ENCODE results near the gene EREG.
"Not testable (repeated sequence)": the region's sequence is repeated elsewhere in the genome, so short reads cannot be mapped to it uniquely, and the experiment has no call there.

Gene EREG

DNA sequence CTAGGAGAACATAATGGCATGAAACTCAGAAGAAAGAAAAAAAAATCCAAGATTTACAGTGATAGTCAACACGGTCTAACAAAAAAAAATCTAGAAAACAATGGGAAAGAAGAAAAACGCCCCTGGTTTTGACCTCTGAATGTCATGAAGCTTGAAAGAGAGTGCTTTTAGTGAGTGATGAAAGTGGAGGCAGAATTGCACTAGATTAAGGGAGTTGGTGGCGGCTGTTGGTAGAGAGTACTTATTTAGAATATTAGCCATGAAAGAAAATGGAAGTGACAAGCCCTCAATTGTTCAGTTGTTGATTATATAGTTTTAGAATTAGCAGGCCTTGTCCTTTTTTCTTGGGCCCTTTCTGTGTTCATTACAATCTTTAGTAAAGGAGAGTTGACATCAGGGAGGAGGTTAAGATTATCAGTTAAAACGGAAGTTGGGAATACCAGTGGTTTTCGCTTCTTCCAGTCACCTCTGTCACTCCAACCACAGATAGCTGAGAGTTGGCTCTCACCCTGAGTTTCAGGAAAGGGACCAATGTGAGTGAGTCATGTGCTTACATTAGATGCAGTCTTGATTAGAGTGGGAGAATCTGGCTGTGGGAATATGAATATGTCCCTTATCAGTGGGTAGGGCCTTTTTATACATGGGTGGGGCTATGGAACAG, 29.7 kb downstream of the EREG start:
- no peak for DNase-seq (ENCODE audit: low read depth)
- TF ChIP-seq, protein P1, sequence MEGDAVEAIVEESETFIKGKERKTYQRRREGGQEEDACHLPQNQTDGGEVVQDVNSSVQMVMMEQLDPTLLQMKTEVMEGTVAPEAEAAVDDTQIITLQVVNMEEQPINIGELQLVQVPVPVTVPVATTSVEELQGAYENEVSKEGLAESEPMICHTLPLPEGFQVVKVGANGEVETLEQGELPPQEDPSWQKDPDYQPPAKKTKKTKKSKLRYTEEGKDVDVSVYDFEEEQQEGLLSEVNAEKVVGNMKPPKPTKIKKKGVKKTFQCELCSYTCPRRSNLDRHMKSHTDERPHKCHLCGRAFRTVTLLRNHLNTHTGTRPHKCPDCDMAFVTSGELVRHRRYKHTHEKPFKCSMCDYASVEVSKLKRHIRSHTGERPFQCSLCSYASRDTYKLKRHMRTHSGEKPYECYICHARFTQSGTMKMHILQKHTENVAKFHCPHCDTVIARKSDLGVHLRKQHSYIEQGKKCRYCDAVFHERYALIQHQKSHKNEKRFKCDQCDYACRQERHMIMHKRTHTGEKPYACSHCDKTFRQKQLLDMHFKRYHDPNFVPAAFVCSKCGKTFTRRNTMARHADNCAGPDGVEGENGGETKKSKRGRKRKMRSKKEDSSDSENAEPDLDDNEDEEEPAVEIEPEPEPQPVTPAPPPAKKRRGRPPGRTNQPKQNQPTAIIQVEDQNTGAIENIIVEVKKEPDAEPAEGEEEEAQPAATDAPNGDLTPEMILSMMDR (conservative IDR thresholded peaks at IDR 0.05; ENCODE audit: low read depth, low read length): no peak

DNA sequence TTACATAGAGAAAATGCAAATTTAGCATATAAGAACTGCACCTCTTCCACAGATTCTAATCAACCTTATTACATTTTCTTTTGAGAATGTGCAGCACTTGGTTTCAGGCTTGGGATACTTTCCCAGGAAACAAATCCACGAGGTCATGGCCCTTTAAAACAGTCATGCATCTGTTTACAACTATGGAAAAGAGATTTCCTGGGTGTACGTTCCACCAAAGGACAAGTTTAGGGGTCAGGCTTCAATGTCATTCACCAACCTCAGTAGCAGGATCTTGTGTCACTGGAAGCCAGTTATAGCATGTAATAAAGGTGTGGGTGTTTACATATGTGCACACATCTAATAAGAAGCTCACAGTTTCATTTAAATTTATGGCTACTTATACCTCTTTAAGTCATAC, 30.7 kb downstream of the EREG start:
- no peak for DNase-seq (ENCODE audit: low read depth)
- TF ChIP-seq, protein P1 (conservative IDR thresholded peaks at IDR 0.05; ENCODE audit: low read depth, low read length): no peak
- no peak overlapping the region for H3K4me3 ChIP-seq (ENCODE audit: low read length)

More for the DNA sequence above, 29.7 kb downstream of the EREG start:
- no peak overlapping the region for H3K4me3 ChIP-seq (ENCODE audit: low read length)

DNA sequence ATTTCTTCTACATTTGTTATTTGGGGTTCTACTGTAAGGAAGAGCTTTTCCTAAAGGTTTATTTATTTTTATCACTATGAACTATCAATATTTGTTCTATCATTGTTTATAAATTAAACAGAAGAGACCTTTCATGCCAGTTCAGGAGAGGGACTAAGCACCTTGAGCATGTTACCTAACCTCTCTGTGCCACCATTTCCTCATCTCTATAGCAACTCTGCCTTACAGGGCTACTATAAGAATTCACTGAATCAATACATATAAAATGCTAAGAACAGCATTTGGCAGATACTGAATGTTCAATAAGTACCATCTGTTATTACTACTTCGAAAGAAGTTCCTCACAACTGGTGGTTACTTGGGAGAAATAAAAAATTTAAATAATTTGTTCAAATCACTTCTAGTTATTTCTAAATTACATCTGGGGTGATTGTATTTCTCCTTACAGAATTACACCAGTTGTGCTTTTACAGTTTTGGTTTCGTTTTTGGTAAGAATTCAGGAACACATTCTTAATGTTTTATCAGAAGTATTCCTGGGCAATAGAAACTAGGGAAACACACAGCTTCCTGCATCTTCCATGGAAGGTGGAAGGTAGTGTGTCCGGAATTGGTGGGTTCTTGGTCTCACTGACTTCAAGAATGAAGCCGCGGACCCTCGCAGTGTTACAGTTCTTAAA, 32.9 kb downstream of the EREG start:
- H3K4me3 ChIP-seq (ENCODE audit: low read length): no peak overlapping the region
- TF ChIP-seq, protein P1 (conservative IDR thresholded peaks at IDR 0.05; ENCODE audit: low read depth, low read length): no peak
- DNase-seq (ENCODE audit: low read depth): no peak

DNA sequence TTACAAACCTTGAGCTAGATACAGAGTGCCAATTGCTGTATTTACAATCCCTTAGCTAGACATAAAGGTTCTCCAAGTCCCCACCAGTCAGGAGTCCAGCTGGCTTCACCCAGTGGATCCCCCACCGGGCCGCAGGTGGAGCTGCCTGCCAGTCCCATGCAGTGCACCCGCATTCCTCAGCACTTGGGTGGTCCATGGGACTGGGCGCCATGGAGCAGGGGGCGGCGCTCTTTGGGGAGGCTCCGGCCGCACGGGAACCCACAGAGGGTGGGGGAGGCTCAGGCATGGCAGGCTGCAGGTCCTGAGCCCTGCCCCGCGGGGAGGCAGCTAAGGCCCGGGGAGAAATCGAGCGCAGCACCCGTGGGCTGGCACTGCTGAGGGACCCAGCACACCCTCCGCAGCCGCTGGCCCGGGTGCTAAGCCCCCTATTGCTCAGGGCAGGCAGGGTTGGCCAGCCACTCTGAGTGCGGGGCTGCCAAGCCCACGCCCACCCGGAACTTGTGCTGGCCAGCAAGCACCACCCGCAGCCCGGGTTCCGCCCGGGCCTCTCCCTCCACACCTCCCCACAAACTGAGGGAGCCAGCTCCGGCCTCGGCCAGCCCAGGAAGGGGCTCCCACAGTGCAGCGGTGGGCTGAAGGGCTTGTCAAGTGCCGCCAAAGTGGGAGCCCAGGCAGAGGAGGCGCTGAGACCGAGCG, 34.1 kb downstream of the EREG start:
- H3K4me3 ChIP-seq (ENCODE audit: low read length); DNase-seq (ENCODE audit: low read depth): not testable (repeated sequence)

DNA sequence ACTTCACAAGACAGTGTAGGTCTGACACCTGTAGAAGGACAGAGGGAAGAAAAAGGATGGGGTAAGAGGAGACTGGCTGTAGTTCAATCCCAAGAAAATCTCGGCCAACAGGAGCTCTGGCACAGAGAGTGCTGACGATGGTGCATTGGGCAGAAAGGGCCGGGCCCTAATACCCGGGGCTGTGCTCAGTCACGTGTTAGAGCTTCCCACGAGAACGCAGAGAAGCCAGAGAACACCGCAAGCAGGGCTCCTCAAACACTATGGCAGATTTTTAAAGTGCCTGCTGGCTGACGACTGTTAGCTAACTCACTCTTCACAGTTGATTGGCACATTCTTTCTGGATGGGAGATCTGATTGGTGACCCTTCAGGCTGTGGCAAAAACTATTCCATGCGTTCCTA, 35.5 kb downstream of the EREG start:
- H3K4me3 ChIP-seq (ENCODE audit: low read length): no peak overlapping the region
- no peak for DNase-seq (ENCODE audit: low read depth)
- TF ChIP-seq, protein P1 (conservative IDR thresholded peaks at IDR 0.05; ENCODE audit: low read depth, low read length): no peak

DNA sequence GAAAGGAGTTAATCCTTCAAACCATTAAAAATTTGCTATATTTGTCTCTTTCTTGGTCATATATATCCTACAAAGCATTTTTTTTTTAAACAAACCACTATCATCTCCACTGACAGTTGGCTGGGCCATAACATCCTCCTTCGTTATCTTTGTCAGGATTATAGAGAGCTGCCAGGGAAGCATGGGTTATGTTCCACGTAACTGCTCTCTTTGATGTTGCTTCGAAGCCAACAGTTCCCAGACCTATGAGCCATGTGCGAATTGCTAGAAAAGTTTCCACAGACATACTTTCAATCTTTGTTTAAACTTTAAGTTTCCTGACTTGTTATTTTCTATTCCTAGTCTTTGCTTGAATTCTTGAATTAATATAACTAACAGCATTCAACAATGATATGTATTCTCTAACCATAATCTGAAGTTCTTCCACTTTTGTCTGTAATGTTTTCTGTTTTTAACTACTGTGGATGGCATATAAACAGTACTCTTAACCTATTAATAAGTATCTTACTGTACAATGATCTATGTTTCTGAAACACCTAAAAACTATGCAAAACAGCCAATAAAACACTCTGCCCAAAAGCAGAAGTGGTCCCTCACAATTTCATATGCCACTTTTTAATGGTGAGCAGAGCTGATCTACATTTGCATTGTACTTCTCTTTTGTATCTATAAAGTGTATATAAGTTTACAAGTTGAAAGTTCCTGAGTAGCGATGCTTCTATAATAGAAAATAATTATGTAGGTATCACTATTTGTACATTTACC, 37.9 kb downstream of the EREG start:
- DNase-seq (ENCODE audit: low read depth): no peak
- no peak overlapping the region for H3K4me3 ChIP-seq (ENCODE audit: low read length)
- TF ChIP-seq, protein P1 (conservative IDR thresholded peaks at IDR 0.05; ENCODE audit: low read depth, low read length): no peak

DNA sequence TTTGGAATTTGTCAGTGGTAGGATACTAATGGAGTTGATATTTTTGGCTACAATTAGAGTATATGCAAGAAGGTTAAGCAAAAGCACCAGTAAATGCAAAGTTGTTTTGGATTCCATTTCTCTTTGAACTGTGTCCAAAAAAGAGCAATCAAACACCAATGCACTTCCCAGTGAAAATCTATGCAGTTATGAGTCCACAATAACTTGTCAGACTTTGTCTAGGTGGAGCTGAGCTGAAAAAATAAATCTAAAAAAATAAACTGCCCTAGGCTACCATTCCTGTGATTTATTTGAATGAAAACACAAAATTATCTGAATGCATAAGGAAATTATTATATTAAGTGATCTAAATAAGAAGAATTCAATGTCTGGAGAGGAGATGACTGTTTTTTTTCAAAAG, 42.9 kb downstream of the EREG start:
- TF ChIP-seq, protein P1 (conservative IDR thresholded peaks at IDR 0.05; ENCODE audit: low read depth, low read length): no peak
- no peak for DNase-seq (ENCODE audit: low read depth)

More for the DNA sequence above, 42.9 kb downstream of the EREG start:
- H3K4me3 ChIP-seq (ENCODE audit: low read length): no peak overlapping the region
